AG09309 (cell line): ENCODE data around the gene DRAM2.
A peak's percentile ranks its signal among the peaks of the same experiment; 100 is the strongest.
"Not testable (repeated sequence)": the region's sequence is repeated elsewhere in the genome, so short reads cannot be mapped to it uniquely, and the experiment has no call there.

Experiments used
- DNase-seq: peaks from one replicate; pipeline ENCODE4 v3.0.0-alpha.2; 2010; ENCODE audit warnings: low read depth
- H3K4me3 ChIP-seq: 2 replicates; pipeline ENCODE4 v1.5.1; 2011; ENCODE audit warnings: mild to moderate bottlenecking, low read depth, low read length, moderate library complexity; ENCODE audit not compliant: control insufficient read depth
- TF ChIP-seq, protein P1 (sequence below): IDR thresholded peaks from 2 replicates; pipeline ENCODE4 v1.5.1; 2011; ENCODE audit warnings: mild to moderate bottlenecking, low read depth, low read length, inconsistent platforms; ENCODE audit not compliant: insufficient read depth, control insufficient read depth; ENCODE audit errors: missing control alignments

DRAM2 gene

DNA sequence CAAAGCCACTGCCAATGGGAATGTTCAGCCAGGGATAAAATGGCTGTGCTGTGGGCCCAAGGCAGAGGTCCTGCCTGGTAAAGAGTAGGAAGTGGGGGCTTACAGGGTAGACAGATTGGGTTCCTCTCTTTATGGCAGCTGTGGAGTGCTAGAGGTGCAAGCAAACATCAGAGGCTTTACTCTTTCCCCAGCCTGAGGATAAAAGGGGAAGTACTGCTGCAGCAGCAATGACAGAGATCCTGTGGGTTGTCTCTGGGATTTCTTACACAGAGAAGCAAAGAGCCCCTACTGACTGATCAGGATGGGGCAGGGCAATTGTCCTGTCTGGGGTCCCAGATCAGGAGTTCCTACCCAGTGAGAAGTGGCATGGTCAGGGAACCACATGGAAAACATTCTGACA is 54.2 kb downstream of the DRAM2 start:
- H3K4me3 ChIP-seq = no peak overlapping the region
- DNase-seq = no peak
- TF ChIP-seq, protein P1, sequence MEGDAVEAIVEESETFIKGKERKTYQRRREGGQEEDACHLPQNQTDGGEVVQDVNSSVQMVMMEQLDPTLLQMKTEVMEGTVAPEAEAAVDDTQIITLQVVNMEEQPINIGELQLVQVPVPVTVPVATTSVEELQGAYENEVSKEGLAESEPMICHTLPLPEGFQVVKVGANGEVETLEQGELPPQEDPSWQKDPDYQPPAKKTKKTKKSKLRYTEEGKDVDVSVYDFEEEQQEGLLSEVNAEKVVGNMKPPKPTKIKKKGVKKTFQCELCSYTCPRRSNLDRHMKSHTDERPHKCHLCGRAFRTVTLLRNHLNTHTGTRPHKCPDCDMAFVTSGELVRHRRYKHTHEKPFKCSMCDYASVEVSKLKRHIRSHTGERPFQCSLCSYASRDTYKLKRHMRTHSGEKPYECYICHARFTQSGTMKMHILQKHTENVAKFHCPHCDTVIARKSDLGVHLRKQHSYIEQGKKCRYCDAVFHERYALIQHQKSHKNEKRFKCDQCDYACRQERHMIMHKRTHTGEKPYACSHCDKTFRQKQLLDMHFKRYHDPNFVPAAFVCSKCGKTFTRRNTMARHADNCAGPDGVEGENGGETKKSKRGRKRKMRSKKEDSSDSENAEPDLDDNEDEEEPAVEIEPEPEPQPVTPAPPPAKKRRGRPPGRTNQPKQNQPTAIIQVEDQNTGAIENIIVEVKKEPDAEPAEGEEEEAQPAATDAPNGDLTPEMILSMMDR = no peak

DNA sequence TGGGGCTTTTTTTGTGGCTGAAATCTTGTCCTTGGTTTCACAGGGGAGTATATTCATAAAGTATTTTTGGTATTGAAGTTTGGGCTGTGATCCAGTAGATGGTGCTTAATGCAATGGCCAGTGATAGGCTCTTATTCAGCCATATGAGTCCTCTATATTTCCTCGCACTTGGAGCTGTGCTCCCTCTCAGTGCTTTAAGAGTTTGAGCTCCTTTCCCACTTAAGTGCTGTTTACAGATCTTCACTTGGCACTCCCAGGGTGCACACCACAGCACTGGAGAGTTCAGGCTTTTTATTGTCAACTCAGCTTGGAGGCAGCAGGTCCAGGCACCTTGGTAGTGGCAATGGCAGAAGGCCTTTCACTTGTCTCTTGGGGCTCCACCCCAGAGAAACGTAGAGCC is 54.9 kb downstream of the DRAM2 start:
- DNase-seq = no peak
- TF ChIP-seq, protein P1 = no peak
- H3K4me3 ChIP-seq = no peak overlapping the region

DNA sequence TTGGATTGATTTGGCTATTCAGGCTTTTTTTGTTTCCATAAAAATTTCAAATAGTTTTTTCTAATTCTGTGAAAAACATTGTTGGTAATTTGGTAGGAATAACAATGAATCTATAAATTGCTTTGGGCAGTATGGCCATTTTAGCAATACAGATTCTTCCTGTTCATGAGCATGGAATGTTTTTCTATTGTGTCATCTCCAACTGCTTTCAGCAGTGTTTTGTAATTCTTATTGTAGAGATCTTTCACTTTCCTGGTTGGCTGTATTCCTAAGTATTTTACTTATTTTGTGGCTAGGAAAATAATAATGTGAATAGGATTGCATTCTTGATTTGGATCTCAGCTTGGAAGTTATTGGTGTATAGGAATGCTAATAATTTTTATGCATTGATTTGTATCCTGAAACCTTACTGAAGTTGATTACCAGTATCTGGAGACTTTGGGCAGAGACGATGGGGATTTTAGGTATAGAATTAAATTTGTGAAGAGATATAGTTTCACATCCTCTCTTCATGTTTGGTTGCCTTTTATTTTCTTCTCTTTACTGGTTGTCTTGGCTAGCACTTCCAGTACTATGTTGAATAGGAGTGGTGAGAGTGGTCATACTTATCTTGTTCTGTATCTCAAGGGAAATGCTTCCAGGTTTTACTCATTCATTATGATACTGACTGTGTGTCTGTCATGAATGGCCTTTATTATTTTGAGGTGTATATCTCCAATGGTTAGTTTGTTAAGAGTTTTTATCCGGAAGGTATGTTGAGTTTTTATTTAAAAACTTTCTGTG is 57.3 kb downstream of the DRAM2 start:
- TF ChIP-seq, protein P1 = no peak
- DNase-seq = peak; percentile 56
- no peak overlapping the region for H3K4me3 ChIP-seq

DNA sequence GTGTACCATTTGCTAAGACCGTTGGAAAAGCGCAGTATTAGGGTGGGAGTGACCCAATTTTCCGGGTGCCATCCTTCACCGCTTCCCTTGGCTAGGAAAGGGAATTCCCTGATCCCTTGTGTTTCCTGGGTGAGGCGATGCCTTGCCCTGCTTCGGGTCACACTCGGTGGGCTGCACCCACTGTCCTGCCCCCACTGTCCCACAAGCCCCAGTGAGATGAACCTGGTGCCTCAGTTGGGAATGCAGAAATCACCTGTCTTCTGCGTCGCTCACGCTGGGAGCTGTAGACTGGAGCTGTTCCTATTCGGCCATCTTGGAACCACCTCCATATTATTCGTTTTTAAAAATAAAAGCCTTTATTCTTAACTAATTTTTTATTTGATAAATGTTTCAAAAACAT is 60.6 kb downstream of the DRAM2 start:
- not testable (repeated sequence) for DNase-seq, H3K4me3 ChIP-seq

DNA sequence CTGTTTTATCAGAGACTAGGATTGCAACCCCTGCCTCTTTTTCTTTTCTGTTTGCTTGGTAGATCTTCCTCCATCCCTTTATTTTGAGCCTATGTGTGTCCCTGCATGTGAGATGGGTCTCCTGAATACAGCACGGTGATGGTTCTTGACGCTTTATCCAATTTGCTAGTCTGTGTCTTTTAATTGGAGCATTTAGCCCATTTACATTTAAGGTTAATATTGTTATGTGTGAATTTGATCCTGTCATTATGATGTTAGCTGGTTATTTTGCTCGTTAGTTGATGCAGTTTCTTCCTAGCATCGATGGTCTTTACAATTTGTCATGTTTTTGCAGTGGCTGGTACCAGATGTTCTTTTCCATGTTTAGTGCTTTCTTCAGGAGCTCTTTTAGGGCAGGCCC is 62.6 kb downstream of the DRAM2 start:
- not testable (repeated sequence) for DNase-seq, H3K4me3 ChIP-seq
